Breast epithelium (tissue), 3 donors: ENCODE measurements around the gene YIPF1.

ENCODE experiments used
- POLR2A ChIP-seq: fragments of 450-650 bp; IDR thresholded peaks from one replicate; pipeline ENCODE4 v1.6.1; 2016; ENCODE audit warnings: antibody characterized with exemption, mild to moderate bottlenecking, moderate library complexity
- POLR2AphosphoS5 ChIP-seq, 3 donors: sonication (generic); formaldehyde crosslinking; IDR thresholded peaks; one replicate each; pipeline ENCODE4 v1.6.1; 2017; ENCODE audit warnings: antibody characterized with exemption in 3 of 3
- TF ChIP-seq, protein P1 (sequence below), 3 donors: fragments of 450-650 bp; IDR thresholded peaks; one replicate each; pipeline ENCODE4 v1.5.1; 2016 to 2017; ENCODE audit warnings: antibody characterized with exemption in 3 of 3, mild to moderate bottlenecking in 3 of 3, moderate library complexity in 3 of 3

DNA sequence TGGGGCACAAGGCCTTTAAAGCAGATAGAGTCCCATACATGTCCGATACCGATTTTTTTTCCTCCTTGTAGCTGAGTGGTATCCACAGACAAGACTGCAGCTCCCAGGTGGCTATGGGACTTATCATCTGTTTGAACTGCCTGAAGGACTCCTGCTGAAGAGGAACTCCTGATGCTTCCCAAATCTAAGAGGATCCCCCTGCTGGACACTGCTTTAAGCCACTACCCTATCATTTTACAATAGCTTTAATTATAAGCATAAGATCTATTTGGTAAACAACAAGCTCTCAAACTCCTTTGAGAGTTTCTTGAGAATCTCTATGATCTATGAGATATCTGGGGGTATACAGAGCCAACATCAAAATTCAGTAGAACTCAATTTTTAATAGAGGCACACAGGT, 63.2 kb downstream of the YIPF1 start:
- no peak for TF ChIP-seq POLR2A
- TF ChIP-seq, protein P1, sequence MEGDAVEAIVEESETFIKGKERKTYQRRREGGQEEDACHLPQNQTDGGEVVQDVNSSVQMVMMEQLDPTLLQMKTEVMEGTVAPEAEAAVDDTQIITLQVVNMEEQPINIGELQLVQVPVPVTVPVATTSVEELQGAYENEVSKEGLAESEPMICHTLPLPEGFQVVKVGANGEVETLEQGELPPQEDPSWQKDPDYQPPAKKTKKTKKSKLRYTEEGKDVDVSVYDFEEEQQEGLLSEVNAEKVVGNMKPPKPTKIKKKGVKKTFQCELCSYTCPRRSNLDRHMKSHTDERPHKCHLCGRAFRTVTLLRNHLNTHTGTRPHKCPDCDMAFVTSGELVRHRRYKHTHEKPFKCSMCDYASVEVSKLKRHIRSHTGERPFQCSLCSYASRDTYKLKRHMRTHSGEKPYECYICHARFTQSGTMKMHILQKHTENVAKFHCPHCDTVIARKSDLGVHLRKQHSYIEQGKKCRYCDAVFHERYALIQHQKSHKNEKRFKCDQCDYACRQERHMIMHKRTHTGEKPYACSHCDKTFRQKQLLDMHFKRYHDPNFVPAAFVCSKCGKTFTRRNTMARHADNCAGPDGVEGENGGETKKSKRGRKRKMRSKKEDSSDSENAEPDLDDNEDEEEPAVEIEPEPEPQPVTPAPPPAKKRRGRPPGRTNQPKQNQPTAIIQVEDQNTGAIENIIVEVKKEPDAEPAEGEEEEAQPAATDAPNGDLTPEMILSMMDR (IDR thresholded peaks at IDR 0.05): no peak
- no peak for TF ChIP-seq POLR2AphosphoS5 (IDR thresholded peaks at IDR 0.05)
